Kidney (tissue), 14 donors: ENCODE data around the gene ARFIP1. TPM values are rescaled to one million over a fixed set of nuclear protein-coding genes. Genes with fewer than 3 reads are reported as not detected.

Experiments
- DNase-seq, 5 donors: peaks; one replicate each; pipeline ENCODE4 v3.0.0-alpha.2; 2013 to 2020
- FAIRE-seq: peaks from 2 replicates; lab custom pipeline; 2012; peaks lifted over from hg19 to GRCh38; lab: Jason Lieb, UNC
- H3K27ac ChIP-seq, 2 donors: one replicate each; pipeline ENCODE4 v1.7.0; 2013; ENCODE audit warnings: low read depth in 2 of 2, low read length in 2 of 2, inconsistent platforms in 1 of 2
- H3K27me3 ChIP-seq: one replicate; pipeline ENCODE4 v1.7.1; 2013; ENCODE audit warnings: low read length, inconsistent platforms; ENCODE audit not compliant: control insufficient read depth, insufficient read depth
- H3K36me3 ChIP-seq, 3 donors: one replicate each; pipeline versions ENCODE4 v1.7.0 to v1.7.1; 2013; ENCODE audit warnings: low read length in 3 of 3, control low read depth in 1 of 3, inconsistent platforms in 1 of 3; ENCODE audit not compliant: insufficient read depth in 3 of 3, control insufficient read depth in 2 of 3
- H3K4me1 ChIP-seq, 3 donors: one replicate each; pipeline versions ENCODE4 v1.7.0 to v1.7.1; 2013; ENCODE audit warnings: low read length in 3 of 3, inconsistent platforms in 1 of 3, low read depth in 1 of 3; ENCODE audit not compliant: control insufficient read depth in 2 of 3, insufficient read depth in 2 of 3
- H3K4me3 ChIP-seq, 3 donors: one replicate each; pipeline versions ENCODE4 v1.7.0 to v1.8.1; 2013; ENCODE audit warnings: low read length in 3 of 3, control low read depth in 1 of 3, inconsistent platforms in 1 of 3
- H3K9ac ChIP-seq, 3 donors: one replicate each; pipeline versions ENCODE4 v1.7.0 to v1.7.1; 2013; ENCODE audit warnings: low read length in 3 of 3, control low read depth in 1 of 3, inconsistent platforms in 1 of 3
- H3K9me3 ChIP-seq, 3 donors: one replicate each; pipeline versions ENCODE4 v1.7.0 to v1.7.1; 2013; ENCODE audit warnings: low read length in 3 of 3, control low read depth in 1 of 3, inconsistent platforms in 1 of 3; ENCODE audit not compliant: control insufficient read depth in 2 of 3, insufficient read depth in 1 of 3
- CTCF ChIP-seq: IDR thresholded peaks from 3 replicates; pipeline ENCODE4 v1.5.1; 2012; ENCODE audit warnings: mild to moderate bottlenecking, moderate library complexity, borderline replicate concordance; ENCODE audit not compliant: insufficient read depth; ENCODE audit errors: extremely low read depth
- intact Hi-C: fragments of 100-400 bp; cut with DNase I; formaldehyde crosslinking; loops from one replicate; pipeline ENCODE4 v1.11.1; 2022
- polyA plus RNA-seq: library from polyadenylated mRNA; stranded (reverse); fragments of 350-450 nt; fragmentation: Illumina TruSeq; extraction: RNeasy Lipid Tissue Mini Kit (QIAGEN cat#74804); gene quantifications from one replicate; pipeline ENCODE4 v1.2.3, GENCODE V29; 2014; ENCODE audit warnings: low read depth, low replicate concordance; ENCODE audit not compliant: insufficient read depth
- total RNA-seq: library from RNA; stranded (reverse); fragmentation: NEBNext Ultra II Directional; extraction: Animal tissue kit (Norgen Biotek cat#: 25700); gene quantifications from one replicate; pipeline ENCODE4 v1.2.1, GENCODE V29; 2021
- donor health status: control.
- donor health status: control.
- donor health status: control.
- donor health status: control.
- donor health status: control.
- donor health status: DM: yes; HTN: yes; CAD: no.
- donor health status: Normal renal cell carcinoma (clear cell type).

ARFIP1 gene
- total and polyA plus RNA-seq, 2 donors from 2014 or later = 23.2 to 39.1 TPM

- DNase-seq (no peak), FAIRE-seq (no peak)
- Histone ChIP-seq H3K36me3 (peaks cover 3 to 8% (median 7%) of the 10 kb centered on the region in 3 donors), H3K27me3 (no peaks in the 10 kb centered on the region), H3K4me1 (no peaks in the 10 kb centered on the region), H3K27ac (no peak overlapping the region), H3K9ac (no peak overlapping the region), H3K4me3 (no peak overlapping the region), H3K9me3 (no peaks in the 10 kb centered on the region)
- intact Hi-C loops = no loop called here
- TF ChIP-seq CTCF = no peak
These were observed 106.4 kb downstream of the ARFIP1 start for GRCh38 chr4:152886201-152886600.

- no peak overlapping the region for H3K4me3 ChIP-seq
- no peak for DNase-seq
- no peak overlapping the region for H3K27ac ChIP-seq
- no peak for TF ChIP-seq CTCF
- no peak for FAIRE-seq
- H3K36me3 ChIP-seq = peaks cover 3 to 8% (median 7%) of the 10 kb centered on the region in 3 donors
- intact Hi-C loops = no loop called here
- no peaks in the 10 kb centered on the region for H3K27me3 ChIP-seq
- H3K4me1 ChIP-seq = no peaks in the 10 kb centered on the region
- H3K9ac ChIP-seq = no peak overlapping the region
- no peaks in the 10 kb centered on the region for H3K9me3 ChIP-seq
These were observed 108.2 kb downstream of the ARFIP1 start for GRCh38 chr4:152887981-152888380.

- H3K9me3 ChIP-seq = no peaks in the 10 kb centered on the region
- peaks cover 3 to 8% (median 7%) of the 10 kb centered on the region in 3 donors for H3K36me3 ChIP-seq
- no peak overlapping the region for H3K27ac ChIP-seq
- TF ChIP-seq CTCF = no peak
- no peak overlapping the region for H3K9ac ChIP-seq
- intact Hi-C loops = no loop called here
- no peak overlapping the region for H3K4me3 ChIP-seq
- no peaks in the 10 kb centered on the region for H3K27me3 ChIP-seq
- DNase-seq (no peak), FAIRE-seq (no peak)
- H3K4me1 ChIP-seq = no peaks in the 10 kb centered on the region
These were observed 113.2 kb downstream of the ARFIP1 start for GRCh38 chr4:152892974-152893373.

GRCh38 chr4:152894673-152895072 lies 114.9 kb downstream of the ARFIP1 start:
- no peak for FAIRE-seq
- TF ChIP-seq CTCF = no peak
- intact Hi-C loops = no loop called here
- H3K9me3 ChIP-seq = no peaks in the 10 kb centered on the region
- no peaks in the 10 kb centered on the region for H3K27me3 ChIP-seq
- H3K36me3 ChIP-seq = no peaks in the 10 kb centered on the region
- no peak overlapping the region for H3K4me3 ChIP-seq
- no peak overlapping the region for H3K9ac ChIP-seq
- no peak overlapping the region for H3K27ac ChIP-seq
- no peaks in the 10 kb centered on the region for H3K4me1 ChIP-seq
- DNase-seq = no peak
